ENCODE results near the gene FAM118B.

The FAM118B gene

DNA sequence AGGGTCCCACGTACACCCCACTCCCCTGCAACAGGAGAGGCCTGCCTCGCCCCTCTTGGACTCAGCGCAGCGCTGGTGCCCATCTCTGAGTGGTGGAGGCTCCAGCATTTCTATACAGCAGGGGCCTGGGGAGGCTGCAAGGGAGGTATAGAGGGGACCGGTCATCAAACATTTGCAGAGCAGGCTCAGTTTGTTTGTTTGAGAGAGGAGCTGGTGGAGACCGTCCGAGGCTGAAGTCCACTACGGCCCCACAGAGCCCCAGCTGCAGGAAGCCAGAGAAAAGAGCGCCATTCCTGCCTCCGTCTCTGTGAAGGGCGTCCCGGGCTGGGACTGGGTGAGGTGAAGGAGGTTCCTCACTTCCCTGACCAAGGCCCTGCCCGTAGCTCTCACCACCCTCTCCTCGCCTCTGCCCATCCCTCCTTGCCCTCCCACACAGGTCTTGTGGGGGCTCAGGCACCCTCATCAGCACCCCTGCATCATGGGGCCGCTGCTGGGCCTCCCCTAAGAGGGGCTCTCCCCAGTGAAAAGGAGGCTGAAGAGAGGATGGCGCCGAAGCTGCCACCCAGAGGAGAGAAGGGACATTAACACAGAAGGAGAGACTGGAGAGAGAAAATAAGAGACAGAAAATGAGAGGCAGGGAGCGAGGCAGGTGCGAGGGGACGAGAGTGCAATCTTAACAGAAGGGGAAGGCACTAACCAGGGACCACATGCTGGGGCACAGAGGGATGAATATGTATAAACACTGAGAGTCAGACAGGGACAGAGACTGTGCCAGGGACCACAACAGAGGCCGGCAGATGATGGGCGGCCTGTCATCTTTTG lies 24.7 kb upstream of the FAM118B start:
- DNase-seq (ENCODE audit: low spot score) = no peak

DNA sequence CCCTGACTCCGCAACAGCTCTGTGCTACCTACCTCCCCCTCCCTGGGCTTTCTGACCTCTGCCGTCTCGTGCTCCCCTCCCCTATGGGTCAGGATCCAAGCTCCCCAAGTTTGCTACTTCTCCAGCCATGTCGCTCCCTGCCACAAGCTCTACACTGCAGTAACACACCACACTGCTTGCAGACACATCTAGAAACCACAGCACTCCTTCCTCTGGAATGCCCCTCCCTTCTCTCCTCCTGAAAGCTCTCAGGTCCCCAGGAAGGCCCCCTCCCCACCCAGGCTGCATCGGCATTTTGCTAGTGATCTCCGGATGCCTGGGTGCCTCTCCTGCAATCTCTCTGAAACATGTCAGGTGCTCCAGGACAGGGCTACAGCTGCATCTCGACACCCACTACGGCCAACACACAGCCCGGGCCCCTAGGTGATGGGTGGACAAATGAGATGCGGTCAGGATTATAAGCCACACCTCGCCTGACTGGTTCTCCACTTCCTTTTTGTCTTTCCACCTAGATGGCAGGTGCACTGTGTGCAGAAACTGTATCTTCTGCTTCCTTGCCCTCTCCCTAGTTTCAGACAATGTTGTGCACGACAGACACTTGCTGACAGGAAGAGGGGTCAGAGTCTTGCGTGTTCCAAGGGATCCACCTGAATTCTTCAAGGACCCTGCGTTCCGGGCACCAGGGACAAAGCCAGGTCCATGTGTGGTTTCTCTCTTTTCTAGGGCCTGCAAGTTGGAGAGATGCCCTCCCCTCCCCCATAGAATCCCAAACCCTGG lies 23.1 kb upstream of the FAM118B start:
- DNase-seq (ENCODE audit: low spot score) = no peak

GRCh38 chr11:126189109-126189929 lies 22.3 kb upstream of the FAM118B start:
- DNase-seq (ENCODE audit: low spot score) = no peak

- DNase-seq (ENCODE audit: low spot score) = no peak
These were observed 20.8 kb upstream of the FAM118B start for GRCh38 chr11:126190792-126191191.

DNA sequence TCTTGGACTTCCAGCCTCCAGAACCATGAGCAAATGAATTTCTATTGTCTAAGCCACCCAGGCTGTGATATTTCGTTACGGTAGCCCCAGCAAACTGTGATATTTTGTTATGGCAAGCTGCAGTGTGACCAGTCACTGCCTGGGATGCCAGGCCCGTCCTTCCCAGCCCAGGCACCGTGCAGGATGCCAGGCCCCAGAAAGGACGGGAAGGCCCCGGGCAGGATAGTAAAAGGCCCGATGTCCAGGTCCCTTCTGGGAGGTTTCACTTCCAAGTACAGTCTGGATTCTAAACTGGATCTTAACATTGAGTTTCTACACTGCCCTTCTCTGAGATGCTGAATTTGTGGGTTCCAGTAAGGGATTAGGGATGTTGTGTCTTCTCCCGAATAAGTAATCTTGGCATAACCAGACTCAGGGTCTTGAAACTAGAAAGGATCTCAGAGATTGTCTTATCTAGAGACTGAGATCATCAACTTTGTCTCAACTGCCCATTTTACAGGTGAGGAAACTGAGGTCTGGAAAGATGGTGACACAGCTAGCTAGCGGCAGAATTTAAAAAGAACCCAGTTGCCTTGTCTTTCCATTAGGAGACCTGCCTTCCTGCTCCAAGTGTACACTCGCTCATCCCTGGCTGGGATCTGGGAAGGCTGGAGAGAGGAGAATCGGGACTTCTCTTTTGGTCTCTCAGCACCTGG lies 20.1 kb upstream of the FAM118B start:
- no peak for DNase-seq (ENCODE audit: low spot score)

DNA sequence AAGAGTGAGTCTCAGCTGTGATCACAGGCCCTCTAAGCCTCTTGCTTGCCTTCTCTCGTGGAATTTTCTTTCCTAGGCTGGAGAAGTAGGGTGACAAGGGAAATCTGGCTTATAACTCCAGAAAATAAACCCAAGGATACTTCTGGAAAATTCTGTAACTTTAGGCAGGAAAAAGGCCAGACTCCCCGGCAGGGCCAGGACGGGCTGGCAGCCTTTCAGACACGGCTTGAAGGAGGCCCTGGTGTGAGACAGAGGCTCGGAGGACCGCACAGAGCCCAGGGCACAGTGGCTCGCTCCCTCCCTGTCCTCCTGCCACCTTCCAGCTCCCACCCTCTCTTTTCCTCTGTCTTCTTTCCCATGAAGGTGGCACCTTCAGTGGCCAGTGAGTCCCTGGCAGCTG lies 19.2 kb upstream of the FAM118B start:
- DNase-seq (ENCODE audit: low spot score) = no peak

GRCh38 chr11:126193038-126193478 lies 18.5 kb upstream of the FAM118B start:
- no peak for DNase-seq (ENCODE audit: low spot score)

DNA sequence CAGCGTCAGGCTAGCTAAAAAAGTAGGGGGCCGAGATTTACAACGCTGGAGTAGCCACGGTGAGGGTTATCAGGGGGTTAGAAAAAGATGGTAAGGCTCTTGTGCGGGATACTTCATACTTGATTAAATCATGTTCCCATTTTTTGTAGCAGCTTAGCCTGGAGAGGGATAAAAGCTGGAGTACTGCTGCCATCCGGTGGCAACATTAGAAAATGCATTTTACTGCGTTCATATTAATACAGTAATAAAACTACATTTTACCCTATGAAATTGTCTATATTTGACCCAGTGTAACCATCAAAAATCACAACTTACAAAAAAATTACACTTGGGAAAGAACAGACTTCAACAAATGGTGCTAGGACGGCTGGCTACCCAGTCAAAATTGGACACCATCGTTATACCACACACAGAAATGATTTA lies 17.4 kb upstream of the FAM118B start:
- DNase-seq (ENCODE audit: low spot score) = peak; percentile 46

GRCh38 chr11:126195119-126195518 lies 16.5 kb upstream of the FAM118B start:
- DNase-seq (ENCODE audit: low spot score) = no peak

DNA sequence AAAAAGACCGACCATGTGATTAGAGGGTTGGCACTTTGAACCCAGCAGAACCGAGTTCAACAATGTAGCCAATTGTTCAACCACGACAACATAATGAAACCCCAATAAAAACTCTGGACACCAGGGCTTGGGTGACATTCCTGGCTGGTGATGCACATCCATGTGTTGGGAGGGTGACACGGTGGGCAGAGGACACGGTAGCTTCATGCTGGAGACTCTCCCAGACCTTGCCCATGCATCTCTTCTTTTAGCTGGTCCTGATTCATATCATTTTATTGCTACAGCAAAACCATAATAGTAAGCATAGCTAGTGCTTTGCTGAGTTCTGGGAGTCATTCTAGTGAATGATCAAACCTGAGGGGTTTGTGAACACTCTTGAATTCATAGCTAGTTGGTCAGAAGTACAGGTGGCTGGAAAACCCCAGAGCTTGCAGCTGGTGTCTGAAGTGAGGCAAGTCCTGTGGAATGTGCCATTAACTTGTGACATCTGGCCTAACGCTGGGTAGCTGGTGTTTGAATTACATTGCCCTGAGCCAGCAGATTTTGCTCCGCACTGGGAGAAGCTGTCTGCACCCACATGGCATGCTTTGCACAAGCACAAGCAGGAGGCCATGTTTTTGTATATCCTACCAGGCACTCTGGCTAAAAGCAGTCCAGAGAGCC lies 14.2 kb upstream of the FAM118B start:
- DNase-seq (ENCODE audit: low spot score) = no peak

GRCh38 chr11:126198648-126199047 lies 12.9 kb upstream of the FAM118B start:
- DNase-seq (ENCODE audit: low spot score) = no peak

DNA sequence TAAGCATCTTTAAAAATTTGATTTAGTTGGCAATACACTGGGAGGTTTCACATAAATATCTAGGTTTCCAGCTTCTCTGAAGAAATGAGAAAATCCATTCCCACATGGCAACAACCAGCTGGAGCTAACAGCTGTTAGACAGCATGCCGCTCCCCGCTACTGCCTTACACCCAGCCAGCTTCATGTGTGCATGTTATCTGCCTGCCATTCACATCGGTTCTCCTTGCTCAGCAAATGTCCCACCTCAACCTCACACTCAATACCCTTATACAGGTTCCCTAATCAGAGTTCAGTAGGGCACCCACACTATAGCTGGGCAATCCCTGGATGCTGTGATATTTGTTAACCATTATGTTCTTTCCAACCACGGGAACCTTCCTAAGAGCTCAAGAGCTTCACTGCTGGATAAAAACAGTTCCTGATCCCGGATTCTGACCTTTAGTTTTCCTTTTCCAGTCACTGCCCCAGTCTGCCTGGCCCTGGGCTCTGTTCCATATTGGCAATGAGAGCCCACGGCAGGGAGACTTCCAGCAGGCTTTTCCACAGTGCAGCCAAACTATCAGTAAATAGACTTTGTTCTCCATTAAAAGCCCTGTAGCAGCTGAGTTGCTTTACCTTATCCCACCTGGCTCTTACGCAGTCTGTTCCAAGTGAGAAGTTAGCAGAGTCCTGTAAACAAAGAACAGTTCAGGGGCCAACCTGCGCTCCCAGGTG lies 8.8 kb upstream of the FAM118B start:
- no peak for DNase-seq (ENCODE audit: low spot score)

- DNase-seq (ENCODE audit: low spot score) = no peak
These were observed 6.2 kb upstream of the FAM118B start for GRCh38 chr11:126205359-126205758.

GRCh38 chr11:126207896-126208295 lies 3.7 kb upstream of the FAM118B start:
- DNase-seq (ENCODE audit: low spot score) = no peak

- no peak for DNase-seq (ENCODE audit: low spot score)
These were observed 729 bp upstream of the FAM118B start for GRCh38 chr11:126210871-126211235.

DNA sequence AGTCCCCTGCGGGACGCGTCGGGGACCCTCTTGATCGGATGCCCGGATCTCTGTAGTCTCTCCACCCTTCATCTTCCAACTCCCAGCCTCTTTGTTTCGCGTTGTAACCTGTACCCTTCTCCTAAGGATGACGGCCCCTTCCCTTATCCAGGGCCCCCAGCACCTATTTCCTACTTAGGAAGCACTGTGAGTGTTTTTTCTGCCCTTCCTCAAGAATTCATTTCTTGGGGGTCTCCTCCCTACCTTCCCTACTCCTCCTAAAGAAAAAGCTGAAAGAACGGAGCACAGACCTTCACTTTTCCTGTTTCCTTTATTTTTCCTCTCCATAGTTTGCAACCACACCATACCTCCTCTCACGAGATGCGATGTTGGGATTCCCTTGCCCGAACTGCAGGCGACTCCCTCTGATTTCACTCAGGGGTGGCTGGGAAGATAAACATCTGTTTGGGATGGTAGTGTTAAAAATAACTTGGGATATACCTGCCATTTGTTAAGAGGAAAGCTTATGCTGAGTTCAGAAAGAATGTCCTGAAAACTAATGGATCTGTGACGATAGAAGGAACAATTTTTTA lies 593 bp downstream of the FAM118B start:
- DNase-seq (ENCODE audit: low spot score) = peak; percentile 36

DNA sequence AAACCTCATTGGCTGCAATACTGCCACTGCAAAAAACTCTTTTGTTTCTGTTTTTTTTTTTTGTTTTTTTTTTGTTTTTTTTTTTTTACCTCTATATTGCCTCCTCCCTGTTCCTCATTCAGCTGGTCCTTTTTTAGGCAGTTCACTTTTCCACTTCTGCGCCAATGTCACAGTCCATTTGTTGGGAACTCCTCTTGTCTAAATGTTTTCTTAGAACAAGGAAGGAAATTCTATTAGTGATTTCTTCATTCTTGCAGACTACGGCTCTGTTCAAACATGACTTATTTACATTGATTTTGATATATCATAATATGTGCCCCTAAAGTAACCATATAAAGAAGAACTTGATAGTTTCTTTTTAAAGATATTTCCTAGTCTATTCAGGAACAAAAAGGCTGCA lies 2.9 kb downstream of the FAM118B start:
- DNase-seq (ENCODE audit: low spot score) = no peak

DNA sequence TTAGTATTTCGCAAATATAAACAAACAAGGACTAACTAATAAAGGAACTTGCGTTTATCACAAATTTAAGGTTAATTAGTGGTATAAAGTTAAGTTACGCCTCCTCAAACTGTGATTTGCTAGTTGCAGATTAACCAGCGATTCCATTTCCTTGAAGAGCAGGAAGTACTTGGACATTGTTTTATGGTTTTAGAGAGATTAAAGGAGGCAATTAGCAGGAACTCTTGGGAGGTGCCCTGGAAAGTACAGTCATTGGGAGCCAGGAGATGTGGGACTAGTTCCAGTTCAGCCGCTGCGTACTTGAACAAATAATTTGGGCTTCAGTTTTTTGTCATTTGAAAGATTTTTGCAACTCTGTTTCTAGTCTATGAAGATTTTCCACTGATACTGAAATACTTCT lies 3.3 kb downstream of the FAM118B start:
- DNase-seq (ENCODE audit: low spot score) = no peak

GRCh38 chr11:126216526-126217305 lies 5.1 kb downstream of the FAM118B start:
- DNase-seq (ENCODE audit: low spot score) = no peak

DNA sequence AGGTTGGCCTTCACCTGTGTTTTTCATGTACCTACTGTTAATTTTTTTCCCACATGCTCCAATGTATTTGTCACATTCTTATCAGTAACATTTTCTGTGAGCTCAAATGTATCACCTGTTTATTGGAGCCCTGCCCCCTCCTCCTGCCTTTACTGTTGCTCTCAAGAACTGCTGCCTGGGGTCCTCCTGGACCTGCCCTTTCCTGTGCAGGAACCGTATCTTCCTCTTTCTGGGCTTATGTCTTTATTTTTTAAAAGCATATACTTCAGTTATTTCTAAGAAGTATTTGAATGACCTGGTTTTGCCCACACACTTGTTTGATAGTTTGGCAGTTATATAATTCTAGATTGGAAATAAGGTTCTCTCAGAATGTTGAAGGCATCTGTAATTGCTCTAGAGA lies 5.9 kb downstream of the FAM118B start:
- DNase-seq (ENCODE audit: low spot score) = no peak
